Glomerular visceral epithelial cell (primary cell): Measurements from ENCODE around the gene RRP7A.
"Not testable (repeated sequence)": the region's sequence is repeated elsewhere in the genome, so short reads cannot be mapped to it uniquely, and the experiment has no call there.

Source experiments
- DNase-seq: peaks from one replicate; pipeline ENCODE4 v3.0.0-alpha.2; 2016; ENCODE audit errors: extremely low spot score

Gene RRP7A

GRCh38 chr22:42499773-42500160, 19.8 kb downstream of the RRP7A start:
- not testable (repeated sequence) for DNase-seq

GRCh38 chr22:42495533-42496141, 24.0 kb downstream of the RRP7A start:
- not testable (repeated sequence) for DNase-seq

GRCh38 chr22:42493393-42493792, 26.2 kb downstream of the RRP7A start:
- no peak for DNase-seq

GRCh38 chr22:42492323-42492690, 27.3 kb downstream of the RRP7A start:
- no peak for DNase-seq

- no peak for DNase-seq
These were observed 29.3 kb downstream of the RRP7A start for GRCh38 chr22:42490243-42490832.

GRCh38 chr22:42489000-42489399, 30.6 kb downstream of the RRP7A start:
- DNase-seq: no peak

GRCh38 chr22:42484506-42484905, 35.1 kb downstream of the RRP7A start:
- no peak for DNase-seq

- not testable (repeated sequence) for DNase-seq
These were observed 35.9 kb downstream of the RRP7A start for GRCh38 chr22:42483610-42484223.

- DNase-seq: no peak
These were observed 44.5 kb downstream of the RRP7A start for GRCh38 chr22:42475122-42475521.

GRCh38 chr22:42473484-42474193, 46.0 kb downstream of the RRP7A start:
- DNase-seq: peak; percentile 49

GRCh38 chr22:42472671-42473070, 46.9 kb downstream of the RRP7A start:
- no peak for DNase-seq

GRCh38 chr22:42471441-42471840, 48.2 kb downstream of the RRP7A start:
- no peak for DNase-seq

- DNase-seq: no peak
These were observed 49.1 kb downstream of the RRP7A start for GRCh38 chr22:42470366-42471082.

GRCh38 chr22:42468841-42469240, 50.8 kb downstream of the RRP7A start:
- DNase-seq: no peak

- no peak for DNase-seq
These were observed 57.6 kb downstream of the RRP7A start for GRCh38 chr22:42462016-42462415.

- DNase-seq: no peak
These were observed 58.1 kb downstream of the RRP7A start for GRCh38 chr22:42461511-42461910.
